Loucy (cell line): ENCODE data around the gene SPOCK1.

Experiments
- EZH2phosphoT487 ChIP-seq: fragments of 200-600 bp; IDR thresholded peaks from 2 replicates; pipeline ENCODE4 v1.6.1; 2018; ENCODE audit warnings: antibody characterized with exemption, mild to moderate bottlenecking, moderate library complexity, borderline replicate concordance
- TF ChIP-seq, protein P1 (sequence below): fragments of 200-600 bp; sonication (generic); conservative IDR thresholded peaks from 2 replicates; pipeline ENCODE4 v1.5.1; 2014; ENCODE audit warnings: mild to moderate bottlenecking, antibody characterized with exemption, low read length

DNA sequence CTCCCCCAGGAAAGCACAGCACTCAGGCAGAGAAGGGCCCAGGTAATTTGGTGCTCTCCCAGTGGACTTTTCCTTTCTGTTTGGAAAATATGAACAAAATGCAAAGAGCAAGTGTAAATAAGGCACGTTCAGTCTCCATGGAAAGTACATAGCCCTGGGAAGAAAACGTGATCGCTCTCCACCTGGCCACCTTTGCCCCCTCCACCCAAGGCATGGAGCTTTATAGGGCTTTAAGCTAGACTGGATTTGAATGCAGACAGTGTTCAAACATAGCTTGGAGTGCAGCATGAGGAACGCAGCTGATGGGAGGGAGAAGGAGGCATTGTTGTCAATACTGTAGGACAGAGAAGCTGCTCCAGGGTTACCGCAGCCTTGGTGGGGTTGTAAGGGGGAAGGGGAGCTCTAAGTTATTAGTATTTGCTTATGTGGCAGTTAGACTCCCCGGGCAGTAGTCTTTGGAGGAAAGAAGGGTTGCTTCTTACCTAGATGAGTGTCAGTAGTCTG lies 500.2 kb downstream of the SPOCK1 start:
- TF ChIP-seq, protein P1, sequence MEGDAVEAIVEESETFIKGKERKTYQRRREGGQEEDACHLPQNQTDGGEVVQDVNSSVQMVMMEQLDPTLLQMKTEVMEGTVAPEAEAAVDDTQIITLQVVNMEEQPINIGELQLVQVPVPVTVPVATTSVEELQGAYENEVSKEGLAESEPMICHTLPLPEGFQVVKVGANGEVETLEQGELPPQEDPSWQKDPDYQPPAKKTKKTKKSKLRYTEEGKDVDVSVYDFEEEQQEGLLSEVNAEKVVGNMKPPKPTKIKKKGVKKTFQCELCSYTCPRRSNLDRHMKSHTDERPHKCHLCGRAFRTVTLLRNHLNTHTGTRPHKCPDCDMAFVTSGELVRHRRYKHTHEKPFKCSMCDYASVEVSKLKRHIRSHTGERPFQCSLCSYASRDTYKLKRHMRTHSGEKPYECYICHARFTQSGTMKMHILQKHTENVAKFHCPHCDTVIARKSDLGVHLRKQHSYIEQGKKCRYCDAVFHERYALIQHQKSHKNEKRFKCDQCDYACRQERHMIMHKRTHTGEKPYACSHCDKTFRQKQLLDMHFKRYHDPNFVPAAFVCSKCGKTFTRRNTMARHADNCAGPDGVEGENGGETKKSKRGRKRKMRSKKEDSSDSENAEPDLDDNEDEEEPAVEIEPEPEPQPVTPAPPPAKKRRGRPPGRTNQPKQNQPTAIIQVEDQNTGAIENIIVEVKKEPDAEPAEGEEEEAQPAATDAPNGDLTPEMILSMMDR = no peak
- no peak for TF ChIP-seq EZH2phosphoT487
